Testis (tissue), 3 donors: ENCODE measurements around the gene CBY1. TPM values are rescaled to one million over a fixed set of nuclear protein-coding genes. Genes with fewer than 3 reads are reported as not detected.
"Not testable (repeated sequence)": the region's sequence is repeated elsewhere in the genome, so short reads cannot be mapped to it uniquely, and the experiment has no call there.

Experiments
- DNase-seq: peaks from one replicate; pipeline ENCODE4 v3.0.0-alpha.2; 2019
- H3K27ac ChIP-seq, 2 donors: fragments of 200-600 bp; sonication (generic); one replicate each; pipeline ENCODE4 v1.5.1; 2019
- H3K27me3 ChIP-seq: fragments of 200-600 bp; sonication (generic); one replicate; pipeline ENCODE4 v1.5.1; 2019
- H3K36me3 ChIP-seq: fragments of 200-600 bp; sonication (generic); one replicate; pipeline ENCODE4 v1.5.1; 2017; ENCODE audit warnings: low read depth; ENCODE audit errors: missing control alignments
- H3K4me1 ChIP-seq: fragments of 200-600 bp; sonication (generic); one replicate; pipeline ENCODE4 v1.5.1; 2019
- H3K4me3 ChIP-seq, 2 donors: fragments of 200-600 bp; sonication (generic); one replicate each; pipeline ENCODE4 v1.5.1; 2017 to 2019
- H3K9me3 ChIP-seq: fragments of 200-600 bp; sonication (generic); one replicate; pipeline ENCODE4 v1.5.1; 2017
- CTCF ChIP-seq, 3 experiments: fragments of 450-650 bp in 2 of 3; fragments of 200-600 bp in 1 of 3; sonication (generic) in 1 of 3; IDR thresholded peaks; one replicate each; pipeline ENCODE4 v1.5.1; 2016 to 2019; ENCODE audit warnings: antibody characterized with exemption in 3 of 3, mild to moderate bottlenecking in 2 of 3, moderate library complexity in 1 of 3
- POLR2A ChIP-seq: fragments of 450-650 bp; IDR thresholded peaks from one replicate; pipeline ENCODE4 v1.6.1; 2017; ENCODE audit warnings: antibody characterized with exemption, mild to moderate bottlenecking, moderate library complexity
- WGBS, 2 donors: methylation state at CpG; one replicate each; pipeline ENCODE4 v1.1.5; 2018; 5-methylcytosine and 5-hydroxymethylcytosine counted together
- intact Hi-C: fragments of 100-400 bp; cut with DNase I; formaldehyde crosslinking; loops from one replicate; pipeline ENCODE4 v1.15.1; 2023; ENCODE audit warnings: low total_unique reads
- polyA plus RNA-seq: library from polyadenylated mRNA; stranded (reverse); fragments of 350-450 nt; fragmentation: Illumina TruSeq; extraction: RNeasy Lipid Tissue Mini Kit (QIAGEN cat#74804); gene quantifications from one replicate; pipeline ENCODE4 v1.2.3, GENCODE V29; 2014; ENCODE audit warnings: low read depth, low replicate concordance; ENCODE audit not compliant: insufficient read depth
- total RNA-seq, 2 donors: library from RNA; depleted of rRNA; stranded (reverse); fragments of >200 nt; gene quantifications; one replicate each; pipeline ENCODE4 v1.2.3, GENCODE V29; 2016

Gene CBY1
- total and polyA plus RNA-seq, 3 donors from 2014 or later = 24.9 to 50.8 (median 30.9) TPM

GRCh38 chr22:38631724-38632123 is 24.7 kb upstream of the CBY1 start:
- intact Hi-C loops = no loop called here
- no peaks in the 10 kb centered on the region for H3K36me3 ChIP-seq
- H3K27me3 ChIP-seq = no peaks in the 10 kb centered on the region
- no peaks in the 10 kb centered on the region for H3K4me1 ChIP-seq
- H3K27ac ChIP-seq = no peak overlapping the region
- H3K9me3 ChIP-seq = no peaks in the 10 kb centered on the region
- TF ChIP-seq POLR2A (no peak), CTCF (IDR thresholded peaks at IDR 0.05) (no peak)
- no peak overlapping the region for H3K4me3 ChIP-seq
- WGBS, 2 donors = 93 to 94% methylated on average over 9 of the region's 9 CpGs
- DNase-seq = no peak

GRCh38 chr22:38632528-38632927 is 23.9 kb upstream of the CBY1 start:
- no peaks in the 10 kb centered on the region for H3K4me1 ChIP-seq
- no peak for DNase-seq
- H3K27ac ChIP-seq = no peak overlapping the region
- H3K4me3 ChIP-seq = no peak overlapping the region
- TF ChIP-seq CTCF (IDR thresholded peaks at IDR 0.05) (no peak), POLR2A (no peak)
- H3K9me3 ChIP-seq = no peaks in the 10 kb centered on the region
- H3K36me3 ChIP-seq = no peaks in the 10 kb centered on the region
- H3K27me3 ChIP-seq = no peaks in the 10 kb centered on the region
- 73 to 88% methylated on average over 3 of the region's 3 CpGs for WGBS, 2 donors
- intact Hi-C loops = no loop called here

- H3K4me1 ChIP-seq = no peaks in the 10 kb centered on the region
- intact Hi-C loops = no loop called here
- no peak overlapping the region for H3K4me3 ChIP-seq
- TF ChIP-seq CTCF (IDR thresholded peaks at IDR 0.05) (no peak), POLR2A (no peak)
- no peaks in the 10 kb centered on the region for H3K9me3 ChIP-seq
- no peak overlapping the region for H3K27ac ChIP-seq
- DNase-seq = no peak
- WGBS, 2 donors = 78 to 100% methylated on average over 1 to 2 of the region's 2 CpGs
- no peaks in the 10 kb centered on the region for H3K36me3 ChIP-seq
- H3K27me3 ChIP-seq = no peaks in the 10 kb centered on the region
These were observed 18.2 kb upstream of the CBY1 start for GRCh38 chr22:38638216-38638615.

GRCh38 chr22:38638728-38639127 is 17.7 kb upstream of the CBY1 start:
- intact Hi-C loops = no loop called here
- H3K9me3 ChIP-seq = no peaks in the 10 kb centered on the region
- DNase-seq = no peak
- no peaks in the 10 kb centered on the region for H3K27me3 ChIP-seq
- no peaks in the 10 kb centered on the region for H3K36me3 ChIP-seq
- 57 to 71% methylated on average over 3 of the region's 3 CpGs for WGBS, 2 donors
- H3K27ac ChIP-seq = no peak overlapping the region
- TF ChIP-seq POLR2A = no peak
- TF ChIP-seq CTCF (IDR thresholded peaks at IDR 0.05) = no peak
- no peak overlapping the region for H3K4me3 ChIP-seq
- no peaks in the 10 kb centered on the region for H3K4me1 ChIP-seq

- TF ChIP-seq POLR2A = no peak
- TF ChIP-seq CTCF (IDR thresholded peaks at IDR 0.05) = no peak
- Histone ChIP-seq H3K4me1 (no peaks in the 10 kb centered on the region), H3K27ac (no peak overlapping the region), H3K4me3 (no peak overlapping the region), H3K36me3 (no peaks in the 10 kb centered on the region), H3K9me3 (no peaks in the 10 kb centered on the region), H3K27me3 (no peaks in the 10 kb centered on the region)
- WGBS, 2 donors = 93 to 94% methylated on average over 13 of the region's 13 CpGs
- no peak for DNase-seq
- intact Hi-C loops = no loop called here
These were observed 14.9 kb upstream of the CBY1 start for GRCh38 chr22:38641476-38642040.

- DNase-seq, H3K27me3 ChIP-seq, H3K27ac ChIP-seq, H3K36me3 ChIP-seq, H3K4me3 ChIP-seq, H3K9me3 ChIP-seq, intact Hi-C loops, H3K4me1 ChIP-seq: not testable (repeated sequence)
- WGBS, 2 donors = 93 to 95% methylated on average over 5 of the region's 5 CpGs
These were observed 12.2 kb upstream of the CBY1 start for GRCh38 chr22:38644245-38644644.
